ENCODE data around the gene TTC21B.

GRCh38 chr2:165877565-165878550 lies 75.7 kb downstream of the TTC21B start:
- TF ChIP-seq CTCF (IDR thresholded peaks at IDR 0.05): no peak
- TF ChIP-seq RELA (CRISPR knock-in tag; IDR thresholded peaks at IDR 0.05; ENCODE audit: borderline replicate concordance): no peak
- no peak for TF ChIP-seq NFYB (CRISPR knock-in tag; conservative IDR thresholded peaks at IDR 0.05; ENCODE audit: low read depth)
